Lower leg skin (tissue), 3 donors: ENCODE data around the gene ARHGAP10.

ENCODE experiments used
- POLR2A ChIP-seq, 2 donors: fragments of 450-650 bp; IDR thresholded peaks; one replicate each; pipeline ENCODE4 v1.6.1; 2016 to 2017; ENCODE audit warnings: antibody characterized with exemption in 2 of 2, mild to moderate bottlenecking in 1 of 2, moderate library complexity in 1 of 2
- TF ChIP-seq, protein P1 (sequence below), 3 donors: fragments of 450-650 bp; IDR thresholded peaks; one replicate each; pipeline ENCODE4 v1.5.1; 2016; ENCODE audit warnings: antibody characterized with exemption in 3 of 3, mild to moderate bottlenecking in 3 of 3, moderate library complexity in 2 of 3

DNA sequence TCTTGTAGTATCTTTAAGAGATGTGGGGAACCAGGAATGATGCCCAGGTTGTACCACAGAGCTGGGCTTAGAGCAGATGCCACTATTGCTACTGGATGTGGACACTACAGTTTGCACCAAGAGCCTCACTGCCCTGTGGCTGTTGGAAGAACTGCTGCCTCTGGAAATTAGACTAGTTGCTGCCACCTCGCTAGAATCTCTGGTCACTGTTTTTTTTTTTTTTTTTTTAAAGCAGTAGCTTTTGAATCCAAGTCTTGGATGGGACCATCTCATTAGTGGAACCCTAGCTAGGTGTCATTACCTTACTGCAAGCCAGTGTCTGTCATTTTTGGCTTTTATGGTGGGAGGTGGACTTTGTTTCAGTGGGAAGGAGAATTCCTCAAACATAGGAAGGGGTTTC, 105.5 kb downstream of the ARHGAP10 start:
- TF ChIP-seq POLR2A (IDR thresholded peaks at IDR 0.05): no peak
- TF ChIP-seq, protein P1, sequence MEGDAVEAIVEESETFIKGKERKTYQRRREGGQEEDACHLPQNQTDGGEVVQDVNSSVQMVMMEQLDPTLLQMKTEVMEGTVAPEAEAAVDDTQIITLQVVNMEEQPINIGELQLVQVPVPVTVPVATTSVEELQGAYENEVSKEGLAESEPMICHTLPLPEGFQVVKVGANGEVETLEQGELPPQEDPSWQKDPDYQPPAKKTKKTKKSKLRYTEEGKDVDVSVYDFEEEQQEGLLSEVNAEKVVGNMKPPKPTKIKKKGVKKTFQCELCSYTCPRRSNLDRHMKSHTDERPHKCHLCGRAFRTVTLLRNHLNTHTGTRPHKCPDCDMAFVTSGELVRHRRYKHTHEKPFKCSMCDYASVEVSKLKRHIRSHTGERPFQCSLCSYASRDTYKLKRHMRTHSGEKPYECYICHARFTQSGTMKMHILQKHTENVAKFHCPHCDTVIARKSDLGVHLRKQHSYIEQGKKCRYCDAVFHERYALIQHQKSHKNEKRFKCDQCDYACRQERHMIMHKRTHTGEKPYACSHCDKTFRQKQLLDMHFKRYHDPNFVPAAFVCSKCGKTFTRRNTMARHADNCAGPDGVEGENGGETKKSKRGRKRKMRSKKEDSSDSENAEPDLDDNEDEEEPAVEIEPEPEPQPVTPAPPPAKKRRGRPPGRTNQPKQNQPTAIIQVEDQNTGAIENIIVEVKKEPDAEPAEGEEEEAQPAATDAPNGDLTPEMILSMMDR (IDR thresholded peaks at IDR 0.05): no peak
